Left colon (tissue), 2 donors: ENCODE measurements around the gene DAO. TPM values are rescaled to one million over a fixed set of nuclear protein-coding genes. Genes with fewer than 3 reads are reported as not detected.

Source experiments
- ATAC-seq: fragments of 200-7000 bp; cut with Tn5 transposase; one replicate; pipeline ENCODE4 v1.9.1; 2020; ENCODE audit warnings: mild to moderate bottlenecking, moderate library complexity
- DNase-seq, 2 donors: peaks; one replicate each; pipeline ENCODE4 v3.0.0-alpha.2; 2020
- intact Hi-C, 2 donors: fragments of 100-400 bp; cut with DNase I in 1 of 2; cut with micrococcal nuclease in 1 of 2; formaldehyde crosslinking; loops; one replicate each; pipeline versions ENCODE4 v1.11.2 to v1.14.0; 2022; cut with DNase I, micrococcal nuclease
- microRNA-seq, 2 donors: library from miRNA; unstranded; fragments of <30 nt; microRNA quantifications; one replicate each; pipeline versions ENCODE4 v1.1.0 to v1.2.0, GENCODE V29; 2020
- total RNA-seq, 2 donors: library from RNA; stranded (reverse); fragmentation: NEBNext Ultra II Directional; extraction: Animal tissue kit (Norgen Biotek cat#: 25700); gene quantifications; one replicate each; pipeline ENCODE4 v1.2.1, GENCODE V29; 2021
- donor health status: DM: no; HTN: no; CAD: no.
- donor health status: DM: yes; HTN: yes; CAD: no.

Gene DAO
- total RNA-seq, 2 donors from 2014 or later: 3.8 to 4.9 TPM

GRCh38 chr12:108947097-108947496, 67.2 kb downstream of the DAO start:
- ATAC-seq (no peak), DNase-seq (no peak)
- intact Hi-C loops: loop anchor here in 1 of 2 donors (10.0 kb wide), 1 partner anchor 82 kb away; no protein-coding TSS in a partner anchor

- no peak for ATAC-seq
- intact Hi-C loops: loop anchor here in 1 of 2 donors (10.0 kb wide), 1 partner anchor 84 kb away; no protein-coding TSS in a partner anchor
- DNase-seq: no peak
Measured at GRCh38 chr12:108948367-108948766, 68.5 kb downstream of the DAO start.

DNA sequence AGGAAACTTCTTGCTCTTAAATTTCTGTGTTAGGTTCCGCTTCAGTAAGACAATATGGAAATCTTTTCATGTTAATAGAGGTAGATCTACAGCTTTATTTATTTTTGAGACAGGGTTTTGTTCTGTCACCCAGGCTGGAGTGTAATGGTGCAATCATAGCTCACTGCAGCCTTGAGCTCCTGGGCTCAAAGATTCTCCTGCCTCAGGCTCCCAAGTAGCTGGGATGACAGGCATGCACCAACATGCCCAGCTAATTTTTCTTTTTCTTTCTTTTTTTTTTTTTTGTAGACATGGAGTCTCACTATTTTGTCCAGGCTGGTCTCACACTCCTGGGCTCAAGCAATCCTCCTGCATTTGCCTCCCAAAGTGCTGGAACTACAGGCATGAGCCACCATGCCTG, 70.1 kb downstream of the DAO start:
- intact Hi-C loops: loop anchor here in 1 of 2 donors (10.0 kb wide), 2 partner anchors 85 to 135 kb away; no protein-coding TSS in a partner anchor
- ATAC-seq: no peak
- no peak for DNase-seq

Small RNAs within 50 kb of the gene (microRNA-seq; reads per million reads assigned to microRNA genes)
- gene MIR619: 0 reads per million in 2 donors

Other genes starting within 250 kb of the DAO start
- 1 to 10 TPM; 1.3 to 5.1 TPM for gene SELPLG, start 246.2 kb upstream of the DAO start, total RNA-seq
- gene CORO1C, start 148.6 kb upstream of the DAO start, total RNA-seq: 100 to 1,000 TPM in 1 of 2 donors, 10 to 100 TPM in 1; 85.6 to 128 TPM
- gene SSH1, start 22.5 kb upstream of the DAO start, total RNA-seq: 10 to 100 TPM; 24.6 to 28.2 TPM
- under 1 TPM; 0.09 to 0.45 TPM for gene SVOP, start 141.0 kb downstream of the DAO start, total RNA-seq
- 10 to 100 TPM; 26.6 to 33.5 TPM for gene USP30, start 172.5 kb downstream of the DAO start, total RNA-seq
- gene ALKBH2, start 213.4 kb downstream of the DAO start, total RNA-seq: 1 to 10 TPM; 5.4 to 7.7 TPM
- gene UNG, start 217.5 kb downstream of the DAO start, total RNA-seq: 10 to 100 TPM; 34.5 to 42.4 TPM
- 10 to 100 TPM; 49.6 to 55.6 TPM for gene ACACB, start 236.5 kb downstream of the DAO start, total RNA-seq